H1 (cell line): ENCODE data around the gene TMEM203. TPM values are rescaled to one million over a fixed set of nuclear protein-coding genes. Genes with fewer than 3 reads are reported as not detected.
A peak's percentile ranks its signal among the peaks of the same experiment; 100 is the strongest.

Experiments used
- CTCF ChIA-PET: fragments of 300-600 bp; sonication (Branson Sonifier 250); formaldehyde crosslinking; loops from one replicate; lab custom pipeline; 2021; ENCODE audit not compliant: partially characterized antibody; lab: Charles Lee
- POLR2A ChIA-PET: fragments of 300-600 bp; sonication (Branson Sonifier 250); formaldehyde crosslinking; loops from one replicate; lab custom pipeline; 2021; ENCODE audit warnings: inconsistent platforms; ENCODE audit not compliant: partially characterized antibody; lab: Charles Lee
- DNase-seq, 2 experiments: peaks; one replicate each; pipeline versions ENCODE4 v3.0.0 to v3.0.0-alpha.2; 2010 to 2022; ENCODE audit warnings: low spot score in 2 of 2, low read depth in 1 of 2, mixed read lengths in 1 of 2
- FAIRE-seq: peaks from 2 replicates; lab custom pipeline; 2011; peaks lifted over from hg19 to GRCh38; lab: Jason Lieb, UNC
- H2AFZ ChIP-seq: 2 replicates; pipeline ENCODE4 v1.8.1; 2012; ENCODE audit warnings: low read length, inconsistent platforms
- H2AK5ac ChIP-seq: 2 replicates; pipeline ENCODE4 v1.6.1; 2013; ENCODE audit warnings: low read depth, low read length
- H2BK120ac ChIP-seq: replicated peaks from 2 replicates; pipeline ENCODE3; 2013; ENCODE audit warnings: low read depth, low read length, inconsistent platforms
- H2BK12ac ChIP-seq: 2 replicates; pipeline ENCODE4 v1.6.1; 2013; ENCODE audit warnings: low read depth, low read length
- H2BK15ac ChIP-seq: 2 replicates; pipeline ENCODE4 v1.6.1; 2013; ENCODE audit warnings: low read length
- H2BK20ac ChIP-seq: 2 replicates; pipeline ENCODE4 v1.6.1; 2013; ENCODE audit warnings: low read length
- H2BK5ac ChIP-seq: 2 replicates; pipeline ENCODE4 v1.6.1; 2013; ENCODE audit warnings: low read depth, low read length
- H3K14ac ChIP-seq: 2 replicates; pipeline ENCODE4 v1.6.1; 2013; ENCODE audit warnings: inconsistent platforms; ENCODE audit not compliant: insufficient read length
- H3K18ac ChIP-seq: 2 replicates; pipeline ENCODE4 v1.6.1; 2013; ENCODE audit warnings: low read length; ENCODE audit errors: extremely low read depth
- H3K23ac ChIP-seq: 2 replicates; pipeline ENCODE4 v1.6.1; 2013; ENCODE audit warnings: inconsistent platforms; ENCODE audit not compliant: insufficient read length
- H3K23me2 ChIP-seq: 2 replicates; pipeline ENCODE4 v1.6.1; 2013; ENCODE audit warnings: low read depth, low read length
- H3K27ac ChIP-seq: 2 replicates; pipeline ENCODE4 v1.6.1; 2011; ENCODE audit warnings: low read depth, low read length, inconsistent platforms
- H3K27me3 ChIP-seq, 4 experiments: replicated peaks in 1 of 4; 1 replicate in 1 of 4; 2 replicates in 3 of 4; pipeline versions ENCODE4 v1.6.1 to v1.8.1; 2011 to 2013; ENCODE audit warnings: low read length in 3 of 4, mild to moderate bottlenecking in 3 of 4, inconsistent platforms in 2 of 4, mixed read lengths in 2 of 4, moderate library complexity in 1 of 4; ENCODE audit not compliant: control insufficient read depth in 3 of 4, insufficient read depth in 3 of 4; ENCODE audit errors: extremely low read depth in 1 of 4
- H3K36me3 ChIP-seq, 4 experiments: 2 replicates each; pipeline versions ENCODE4 v1.6.1 to v1.8.1; 2011 to 2013; ENCODE audit warnings: mild to moderate bottlenecking in 4 of 4, low read length in 3 of 4, moderate library complexity in 2 of 4, control low read depth in 1 of 4, inconsistent platforms in 1 of 4; ENCODE audit not compliant: insufficient read depth in 4 of 4, control insufficient read depth in 2 of 4
- H3K4ac ChIP-seq: replicated peaks from 2 replicates; pipeline ENCODE3; 2013; ENCODE audit warnings: low read length, low read depth, mixed read lengths, inconsistent platforms; ENCODE audit not compliant: insufficient read length
- H3K4me1 ChIP-seq, 4 experiments: replicated peaks in 1 of 4; 1 replicate in 1 of 4; 2 replicates in 3 of 4; pipeline versions ENCODE4 v1.6.1 to v1.8.1; 2011 to 2013; ENCODE audit warnings: low read length in 3 of 4, inconsistent platforms in 2 of 4, mixed read lengths in 1 of 4; ENCODE audit not compliant: insufficient read depth in 4 of 4, control insufficient read depth in 3 of 4
- H3K4me2 ChIP-seq, 2 experiments: 2 replicates each; pipeline versions ENCODE4 v1.6.1 to v1.8.1; 2011 to 2013; ENCODE audit warnings: low read depth in 2 of 2, low read length in 2 of 2, control low read depth in 1 of 2, inconsistent platforms in 1 of 2, mild to moderate bottlenecking in 1 of 2; ENCODE audit not compliant: insufficient read depth in 1 of 2
- H3K4me3 ChIP-seq, 4 experiments: fragments of 200-600, 300-600 bp in 1 of 4; sonication (generic), shearing (Covaris generic), sonication (Bioruptor Twin) in 1 of 4; 2 replicates each; pipeline versions ENCODE4 v1.5.1 to v1.8.1; 2011 to 2016; ENCODE audit warnings: low read length in 4 of 4, low read depth in 3 of 4, control low read depth in 2 of 4, inconsistent platforms in 2 of 4, mild to moderate bottlenecking in 2 of 4, mixed read lengths in 1 of 4, moderate library complexity in 1 of 4; ENCODE audit not compliant: insufficient read depth in 2 of 4; ENCODE audit errors: extremely low read depth in 1 of 4
- H3K56ac ChIP-seq: replicated peaks from 2 replicates; pipeline ENCODE3; 2013; ENCODE audit warnings: low read depth, mild to moderate bottlenecking, mixed read lengths, low read length, inconsistent platforms; ENCODE audit not compliant: insufficient read length
- H3K79me1 ChIP-seq: 2 replicates; pipeline ENCODE4 v1.6.1; 2013; ENCODE audit warnings: low read depth, low read length, control low read depth
- H3K79me2 ChIP-seq, 2 experiments: 2 replicates each; pipeline versions ENCODE4 v1.6.1 to v1.8.1; 2012 to 2013; ENCODE audit warnings: low read length in 2 of 2, mild to moderate bottlenecking in 2 of 2, inconsistent platforms in 1 of 2; ENCODE audit not compliant: insufficient read depth in 2 of 2, control insufficient read depth in 1 of 2
- H3K9ac ChIP-seq, 4 experiments: replicated peaks in 1 of 4; 1 replicate in 1 of 4; 2 replicates in 3 of 4; pipeline versions ENCODE4 v1.6.1 to v1.8.1; 2011 to 2013; ENCODE audit warnings: low read depth in 3 of 4, low read length in 3 of 4, control low read depth in 2 of 4, mild to moderate bottlenecking in 2 of 4, moderate library complexity in 2 of 4, inconsistent platforms in 1 of 4; ENCODE audit errors: extremely low read depth in 1 of 4
- H3K9me3 ChIP-seq, 2 experiments: 2 replicates each; pipeline versions ENCODE4 v1.6.1 to v1.8.1; 2012 to 2013; ENCODE audit warnings: mild to moderate bottlenecking in 2 of 2, moderate library complexity in 2 of 2, control low read depth in 1 of 2, inconsistent platforms in 1 of 2, low read depth in 1 of 2, low read length in 1 of 2, mixed read lengths in 1 of 2; ENCODE audit not compliant: insufficient read depth in 2 of 2
- H4K20me1 ChIP-seq, 2 experiments: replicated peaks in 1 of 2; 2 replicates each; pipeline versions ENCODE3 to v1.8.1; 2011 to 2013; ENCODE audit warnings: inconsistent platforms in 2 of 2, low read length in 2 of 2, mild to moderate bottlenecking in 1 of 2; ENCODE audit not compliant: insufficient read depth in 2 of 2, control insufficient read depth in 1 of 2
- H4K5ac ChIP-seq: 2 replicates; pipeline ENCODE4 v1.6.1; 2013; ENCODE audit warnings: low read length, low read depth, mixed read lengths, inconsistent platforms; ENCODE audit not compliant: insufficient read length
- H4K8ac ChIP-seq: 2 replicates; pipeline ENCODE4 v1.8.0; 2013; ENCODE audit warnings: mild to moderate bottlenecking, moderate library complexity, low read length, inconsistent platforms; ENCODE audit not compliant: insufficient read depth; ENCODE audit errors: extremely low read depth
- H4K91ac ChIP-seq: replicated peaks from 2 replicates; pipeline ENCODE3; 2013; ENCODE audit warnings: low read length, mixed read lengths, inconsistent platforms; ENCODE audit not compliant: insufficient read length
- ASH2L ChIP-seq: fragments of 200-600, 300-600 bp; sonication (generic); IDR thresholded peaks from one replicate; pipeline ENCODE4 v1.7.1; 2017; ENCODE audit warnings: low read length
- CBX8 ChIP-seq: fragments of 300-800, 300-1000 bp; sonication (generic); IDR thresholded peaks from 2 replicates; pipeline ENCODE4 v1.7.1; 2016; ENCODE audit warnings: low read depth, low read length, borderline replicate concordance
- EGR1 ChIP-seq: IDR thresholded peaks from 2 replicates; pipeline ENCODE4 v1.6.1; 2011; ENCODE audit warnings: low read depth, low read length, borderline replicate concordance
- JUN ChIP-seq: IDR thresholded peaks from 2 replicates; pipeline ENCODE4 v1.6.1; 2011; ENCODE audit warnings: low read depth, mild to moderate bottlenecking, improper control_type of control experiment, low read length
- RNF2 ChIP-seq: fragments of 200-900, 300-1000 bp; sonication (generic); IDR thresholded peaks from 2 replicates; pipeline ENCODE4 v1.7.1; 2016; ENCODE audit warnings: borderline replicate concordance, low read depth, mild to moderate bottlenecking, antibody characterized with exemption, low read length; ENCODE audit not compliant: poor library complexity, severe bottlenecking; ENCODE audit errors: missing control alignments
- SAP30 ChIP-seq: fragments of 300-600 bp; sonication (generic); IDR thresholded peaks from 2 replicates; pipeline ENCODE4 v1.7.1; 2012; ENCODE audit warnings: low read length, moderate library complexity, mild to moderate bottlenecking, inconsistent platforms; ENCODE audit not compliant: insufficient read depth, insufficient replicate concordance
- TBP ChIP-seq: IDR thresholded peaks from 2 replicates; pipeline ENCODE4 v1.6.1; 2011; ENCODE audit warnings: low read depth, low read length, improper control_type of control experiment
- ZNF274 ChIP-seq: IDR thresholded peaks from 2 replicates; pipeline ENCODE4 v1.7.0; 2012; ENCODE audit warnings: low read length, borderline replicate concordance; ENCODE audit errors: extremely low read depth
- WGBS, 2 experiments: shearing (Covaris generic) in 1 of 2; methylation state at CpG; one replicate each; pipeline versions ENCODE4 v1.1.6 to v1.1.7; 2013 to 2015; ENCODE audit warnings: low lambda C conversion rate in 2 of 2, mixed read lengths in 2 of 2, inconsistent platforms in 1 of 2, low coverage in 1 of 2, missing lambda C conversion rate in 1 of 2; ENCODE audit not compliant: insufficient replicate concordance in 2 of 2, insufficient coverage in 1 of 2, insufficient read length in 1 of 2; ENCODE audit errors: extremely low coverage in 1 of 2, missing lambda C conversion rate in 1 of 2; 5-methylcytosine and 5-hydroxymethylcytosine counted together
- polyA plus RNA-seq, 7 experiments: library from polyadenylated mRNA; depleted of rRNA in 3 of 7; stranded (reverse) in 5 of 7; unstranded in 2 of 7; fragments of >200 nt in 5 of 7; fragments of 200-250 nt in 2 of 7; gene quantifications; 1 replicate in 5 of 7; 2 replicates in 1 of 7; 4 replicates in 1 of 7; pipeline versions ENCODE4 v1.2.1 to v1.2.3, GENCODE V29; 2011 to 2013; ENCODE audit warnings: missing spikeins in 2 of 7, mixed read lengths in 2 of 7
- total RNA-seq: library from RNA; stranded (reverse); fragmentation: NEBNext Ultra II Directional; extraction: Animal tissue kit (Norgen Biotek cat#: 25700); gene quantifications from 2 replicates; pipeline ENCODE4 v1.2.1, GENCODE V29; 2021
- TF ChIP-seq, protein P1 (sequence below): IDR thresholded peaks from 2 replicates; pipeline ENCODE4 v1.6.1; 2012; ENCODE audit warnings: inconsistent platforms
- TF ChIP-seq, protein P2 (sequence below): IDR thresholded peaks from 2 replicates; pipeline ENCODE4 v1.6.1; 2011; ENCODE audit warnings: low read depth, mild to moderate bottlenecking, low read length; ENCODE audit not compliant: insufficient read depth

TMEM203 gene
- total and polyA plus RNA-seq, 2 of the 8 experiments (the other 6 are each of a cell fraction or from before 2014, with no cell fraction given), result 44.1 to 57.1 TPM

DNA sequence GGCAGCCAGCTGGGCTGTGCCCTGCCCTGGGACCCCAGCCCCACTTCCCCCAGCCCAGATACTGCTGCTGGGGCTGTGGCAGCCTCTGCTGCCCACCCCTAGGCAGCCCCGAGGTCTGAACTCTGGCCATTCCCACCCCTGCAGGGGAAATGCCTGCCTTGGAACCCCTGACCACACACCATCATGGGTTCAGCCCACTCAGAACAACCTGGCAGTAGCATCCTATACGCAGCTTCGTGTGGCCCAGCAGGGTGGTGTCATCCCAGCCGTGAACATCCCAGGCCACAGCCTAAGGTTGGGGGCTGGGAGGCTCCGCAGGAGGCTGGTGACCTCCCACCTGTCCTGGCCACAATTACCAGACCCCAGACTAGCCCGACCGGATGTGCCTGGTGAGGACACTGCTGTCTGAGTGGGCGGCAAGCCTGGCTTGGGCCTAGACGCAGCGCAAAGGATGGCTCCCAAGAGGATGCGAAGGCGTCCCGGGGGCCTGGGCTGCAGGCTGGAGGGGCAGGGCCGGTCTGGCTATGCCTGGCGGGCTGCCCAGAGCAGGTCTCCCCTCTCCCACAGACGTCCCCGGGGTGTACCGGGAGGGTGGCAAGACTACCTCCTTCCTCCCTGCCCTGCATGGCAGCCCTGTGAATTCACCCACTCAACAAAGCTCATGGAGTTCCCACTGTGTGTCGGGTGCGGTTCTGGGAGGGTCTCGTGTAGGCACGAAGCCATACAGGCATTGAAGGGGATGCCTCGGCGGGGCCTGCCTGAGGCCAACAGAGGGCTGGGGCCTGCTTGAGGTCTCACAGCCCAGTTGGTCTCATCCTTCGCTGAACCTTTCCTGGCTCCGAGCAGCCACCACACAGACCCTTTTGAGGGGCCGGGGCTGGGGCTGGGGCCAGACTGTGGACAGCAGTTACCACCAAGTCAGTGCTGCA lies 23.8 kb upstream of the TMEM203 start:
- WGBS, 2 experiments, result 95% methylated on average over 22 of the region's 27 CpGs; no CpG with 5 or more reads in 1 of the 2 experiments
- peaks cover 0 to 1% of the 10 kb centered on the region in 2 experiments for H4K20me1 ChIP-seq
- H3K18ac ChIP-seq, result no peak overlapping the region
- no peak overlapping the region for H2AK5ac ChIP-seq
- H3K56ac ChIP-seq, result no peak overlapping the region
- H2BK20ac ChIP-seq, result no peak overlapping the region
- no peaks in the 10 kb centered on the region for H3K36me3 ChIP-seq
- H3K4ac ChIP-seq, result no peak overlapping the region
- FAIRE-seq (no peak), DNase-seq (no peak)
- no peak overlapping the region for H3K4me2 ChIP-seq
- H3K79me2 ChIP-seq, result no peaks in the 10 kb centered on the region
- no peak overlapping the region for H3K14ac ChIP-seq
- H3K23ac ChIP-seq, result no peak overlapping the region
- H2BK15ac ChIP-seq, result no peak overlapping the region
- no peak overlapping the region for H3K9ac ChIP-seq
- H3K27ac ChIP-seq, result no peak overlapping the region
- no peak overlapping the region for H2BK12ac ChIP-seq
- H3K9me3 ChIP-seq, result no peaks in the 10 kb centered on the region
- H3K79me1 ChIP-seq, result no peaks in the 10 kb centered on the region
- no peak overlapping the region for H3K4me3 ChIP-seq
- peak overlapping the region; percentile 51; the same call in 1 of the 2 replicates for H4K8ac ChIP-seq
- no peak overlapping the region for H4K91ac ChIP-seq
- no peaks in the 10 kb centered on the region; a peak in 1 of 7 replicates for H3K27me3 ChIP-seq
- CTCF ChIA-PET, result interaction anchor here (0.6 to 20.2 kb wide), 12 partner anchors 13 to 259 kb away, joined by 3 to 204 read pairs (median 4); partner anchors contain the start of genes ANAPC2, SSNA1 and TOR4A
- peaks cover 0 to 16% (median 5%) of the 10 kb centered on the region in 4 experiments; a peak in 4 of 7 replicates for H3K4me1 ChIP-seq
- H4K5ac ChIP-seq, result no peak overlapping the region
- POLR2A ChIA-PET, result interaction anchor here (0.7 to 69.9 kb wide), 6 partner anchors 12 to 42 kb away, joined by 3 to 1462 read pairs (median 4); partner anchors contain the start of genes NELFB, STPG3, TOR4A and TPRN
- no peaks in the 10 kb centered on the region; the same call in 1 of the 2 replicates for H3K23me2 ChIP-seq
- H2BK120ac ChIP-seq, result no peak overlapping the region
- no peak overlapping the region for H2BK5ac ChIP-seq
- no peak overlapping the region for H2AFZ ChIP-seq
- TF ChIP-seq JUN, result no peak
- no peak for TF ChIP-seq EGR1
- TF ChIP-seq TBP, result no peak
- no peak for TF ChIP-seq RNF2
- TF ChIP-seq CBX8, result no peak
- TF ChIP-seq ZNF274, result no peak
- TF ChIP-seq, protein P1, sequence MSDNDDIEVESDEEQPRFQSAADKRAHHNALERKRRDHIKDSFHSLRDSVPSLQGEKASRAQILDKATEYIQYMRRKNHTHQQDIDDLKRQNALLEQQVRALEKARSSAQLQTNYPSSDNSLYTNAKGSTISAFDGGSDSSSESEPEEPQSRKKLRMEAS, result no peak
- TF ChIP-seq, protein P2, sequence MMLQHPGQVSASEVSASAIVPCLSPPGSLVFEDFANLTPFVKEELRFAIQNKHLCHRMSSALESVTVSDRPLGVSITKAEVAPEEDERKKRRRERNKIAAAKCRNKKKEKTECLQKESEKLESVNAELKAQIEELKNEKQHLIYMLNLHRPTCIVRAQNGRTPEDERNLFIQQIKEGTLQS, result no peak
- no peak for TF ChIP-seq ASH2L
- TF ChIP-seq SAP30, result no peak
